GM18508 (cell line): ENCODE results near the gene TUFT1.
"Not testable (repeated sequence)": the region's sequence is repeated elsewhere in the genome, so short reads cannot be mapped to it uniquely, and the experiment has no call there.

Source experiments
- ATAC-seq: cut with Tn5 transposase; IDR thresholded peaks from one replicate; pipeline ENCODE4 v1.9.1; 2021; ENCODE audit warnings: moderate number of reproducible peaks; ENCODE audit not compliant: insufficient read depth, unreplicated experiment

The TUFT1 gene

DNA sequence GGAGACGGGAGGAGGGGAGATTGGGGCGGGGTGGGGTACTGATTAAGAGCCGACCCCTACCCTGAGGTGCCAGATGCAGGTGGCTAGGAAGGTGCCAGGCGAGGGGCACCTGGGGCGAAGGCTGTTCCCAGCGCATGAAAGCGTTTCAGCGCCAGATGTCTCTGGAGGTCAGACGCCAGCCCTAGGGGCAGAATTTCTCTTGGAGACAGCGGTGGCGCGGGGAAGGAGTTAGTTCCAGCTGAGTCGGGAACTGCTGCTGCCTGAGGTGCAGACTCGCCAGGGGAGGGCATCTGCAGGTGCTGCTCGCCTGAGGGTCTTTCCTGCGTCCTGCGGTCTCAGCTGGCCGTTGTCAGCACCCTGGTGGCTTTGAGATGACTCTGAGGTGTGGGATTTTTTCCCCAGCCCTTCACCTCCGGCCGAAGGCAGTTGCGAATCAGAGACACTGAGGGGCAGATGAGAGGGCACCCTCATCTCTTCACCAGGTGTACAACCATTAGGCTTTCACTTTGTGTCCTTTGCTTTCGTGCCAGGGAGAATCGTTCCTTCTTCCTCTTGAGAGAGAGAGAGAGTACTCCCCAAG lies 28.4 kb upstream of the TUFT1 start:
- no peak for ATAC-seq

DNA sequence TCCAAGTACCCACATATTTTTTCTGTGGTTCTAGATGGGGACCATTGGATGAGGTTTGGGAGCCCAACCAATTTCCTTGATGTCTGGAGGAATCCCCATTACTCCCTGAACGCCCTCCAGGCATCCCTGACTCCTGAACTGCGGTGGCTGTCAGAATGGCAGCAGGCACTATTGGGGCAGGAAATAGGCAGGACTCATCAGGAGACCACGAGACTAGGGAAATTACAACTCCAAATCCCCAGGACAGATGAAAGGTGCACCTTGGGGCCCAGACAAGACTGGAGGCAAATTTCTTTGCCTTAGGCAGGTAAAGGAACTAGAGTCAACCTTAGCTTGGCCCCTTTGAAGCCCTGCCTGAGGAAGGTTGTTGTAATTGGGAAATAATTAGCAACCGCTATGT lies 27.8 kb upstream of the TUFT1 start:
- no peak for ATAC-seq

DNA sequence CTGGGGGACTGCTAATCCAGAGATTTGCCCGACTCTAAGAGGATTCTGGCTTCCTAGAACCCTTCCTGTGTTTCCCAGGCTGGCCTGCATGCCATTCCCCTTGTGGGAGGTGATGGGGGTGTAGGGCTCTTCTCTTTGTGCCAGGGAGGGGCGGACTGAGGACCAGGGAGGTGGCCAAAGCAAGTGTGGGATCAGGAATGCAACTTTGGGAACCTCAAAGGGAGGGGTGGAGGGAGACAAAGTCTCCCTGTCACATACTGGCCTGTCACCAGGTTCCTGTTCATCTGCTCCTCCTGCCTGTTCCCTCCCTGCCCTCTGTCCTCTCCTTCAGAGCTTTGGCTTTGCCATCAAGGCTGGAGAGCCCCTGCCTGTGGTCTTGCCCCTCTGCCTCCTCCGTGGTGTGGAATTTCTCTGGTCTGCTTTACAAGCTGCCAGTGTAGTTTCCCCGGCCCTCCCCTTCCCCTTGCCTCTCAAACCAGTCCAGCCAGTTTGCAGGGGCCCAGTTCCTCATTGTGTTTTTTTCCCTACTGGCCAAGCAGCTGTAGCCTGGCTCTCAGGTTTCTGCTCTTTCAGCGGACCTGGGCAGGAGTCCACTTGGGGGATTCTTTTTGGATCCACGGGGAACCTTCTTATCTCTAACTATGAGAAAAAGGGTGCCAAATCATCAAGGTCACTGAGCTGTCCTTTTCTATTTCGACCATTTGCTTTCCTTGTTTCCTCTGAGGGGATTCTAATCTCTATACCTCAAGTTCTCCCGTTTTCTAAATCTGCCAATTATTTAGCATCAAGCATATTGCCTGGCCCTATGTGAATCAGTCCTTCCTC lies 27.1 kb upstream of the TUFT1 start:
- ATAC-seq = no peak

DNA sequence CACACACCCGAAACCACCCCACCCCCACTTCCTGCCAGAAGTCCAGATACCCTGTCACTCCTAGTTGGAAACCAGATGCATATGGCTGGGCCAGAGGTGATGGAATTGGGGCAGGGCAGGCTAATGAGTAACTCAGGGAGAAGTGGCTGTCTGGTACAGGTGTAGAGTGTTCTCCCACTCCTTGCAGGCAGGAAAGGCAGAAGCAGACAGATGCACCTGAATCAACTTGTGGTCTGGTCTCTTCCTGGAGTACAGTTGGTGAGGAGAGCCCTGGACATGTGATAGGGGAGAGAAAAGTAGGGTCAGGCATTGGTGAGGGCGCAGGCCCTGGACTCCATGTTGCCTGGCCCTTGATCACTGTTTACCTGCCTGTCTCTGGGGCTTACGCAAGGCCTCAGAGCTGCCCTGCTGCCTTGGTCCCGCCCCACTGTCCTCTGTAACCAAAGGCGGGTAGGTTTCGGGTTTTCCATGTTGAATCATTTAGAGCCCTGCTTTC lies 26.4 kb upstream of the TUFT1 start:
- ATAC-seq = no peak

DNA sequence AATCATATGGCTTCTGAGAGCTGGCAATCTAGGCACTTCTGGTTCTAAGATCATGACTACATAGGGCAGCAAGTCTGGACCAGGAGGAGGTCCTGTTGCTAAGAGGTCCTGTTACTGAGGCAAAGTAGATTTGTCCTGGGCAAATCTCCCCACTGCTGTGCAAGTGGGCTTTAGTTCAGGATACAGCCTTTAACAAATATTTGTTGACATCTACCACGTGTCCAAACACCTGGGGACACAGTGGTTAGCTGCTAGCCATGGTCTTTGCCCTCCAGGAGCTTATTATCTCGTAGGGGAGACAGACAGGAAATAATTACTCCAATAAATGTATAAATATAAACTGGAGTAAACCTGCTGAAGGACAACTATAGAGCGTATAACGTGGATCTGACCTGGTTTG lies 25.7 kb upstream of the TUFT1 start:
- no peak for ATAC-seq

DNA sequence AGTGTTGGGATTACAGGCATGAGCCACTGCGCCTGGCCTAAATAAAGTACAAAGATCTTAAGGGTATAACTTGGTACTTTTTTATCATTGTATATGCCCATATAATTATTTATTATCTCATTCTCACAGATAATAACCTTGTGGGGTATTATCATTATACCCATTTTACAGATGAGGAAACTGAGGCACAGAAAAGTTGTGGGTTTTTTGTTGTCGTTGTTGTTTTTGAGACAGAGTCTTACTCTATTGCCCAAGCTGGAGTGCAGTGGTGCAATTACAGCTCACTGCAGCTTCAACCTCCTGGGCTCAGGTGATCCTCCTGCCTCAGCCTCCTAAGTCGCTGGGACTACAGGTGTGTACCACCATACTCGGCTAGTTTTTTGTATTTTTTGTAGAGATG lies 24.8 kb upstream of the TUFT1 start:
- no peak for ATAC-seq

DNA sequence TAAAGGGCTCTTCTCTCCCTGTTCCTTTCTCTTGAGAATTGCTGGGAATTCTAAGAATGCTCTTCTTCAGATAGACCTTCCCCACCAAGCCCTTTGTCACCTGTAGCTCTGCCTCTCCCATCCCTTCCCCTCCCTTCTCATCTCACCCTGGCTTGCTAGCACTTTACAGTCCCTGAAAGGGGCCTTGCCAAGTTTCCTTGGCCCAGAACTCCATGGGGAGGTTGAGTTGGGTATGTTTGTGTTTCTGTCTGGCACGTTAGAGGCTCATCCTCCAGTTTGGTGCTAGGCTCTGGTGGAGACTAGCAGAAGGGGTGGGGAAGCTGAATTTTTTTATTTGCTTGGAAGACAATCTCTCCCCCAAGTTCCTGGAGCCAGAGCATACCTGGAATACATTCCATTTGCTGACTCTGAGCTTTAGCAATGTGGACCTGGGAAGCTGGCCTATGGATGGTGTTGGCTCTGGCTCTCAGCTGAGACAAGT lies 24.0 kb upstream of the TUFT1 start:
- ATAC-seq = no peak

DNA sequence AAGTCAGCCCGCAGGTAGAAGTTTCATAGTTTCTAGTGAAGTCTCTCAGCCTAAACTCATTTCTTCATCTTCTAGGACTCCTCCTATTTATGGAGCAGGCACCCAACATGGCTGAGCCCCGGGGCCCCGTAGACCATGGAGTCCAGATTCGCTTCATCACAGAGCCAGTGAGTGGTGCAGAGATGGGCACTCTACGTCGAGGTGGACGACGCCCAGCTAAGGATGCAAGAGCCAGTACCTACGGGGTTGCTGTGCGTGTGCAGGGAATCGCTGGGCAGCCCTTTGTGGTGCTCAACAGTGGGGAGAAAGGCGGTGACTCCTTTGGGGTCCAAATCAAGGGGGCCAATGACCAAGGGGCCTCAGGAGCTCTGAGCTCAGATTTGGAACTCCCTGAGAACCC lies 21.7 kb upstream of the TUFT1 start:
- ATAC-seq = no peak

DNA sequence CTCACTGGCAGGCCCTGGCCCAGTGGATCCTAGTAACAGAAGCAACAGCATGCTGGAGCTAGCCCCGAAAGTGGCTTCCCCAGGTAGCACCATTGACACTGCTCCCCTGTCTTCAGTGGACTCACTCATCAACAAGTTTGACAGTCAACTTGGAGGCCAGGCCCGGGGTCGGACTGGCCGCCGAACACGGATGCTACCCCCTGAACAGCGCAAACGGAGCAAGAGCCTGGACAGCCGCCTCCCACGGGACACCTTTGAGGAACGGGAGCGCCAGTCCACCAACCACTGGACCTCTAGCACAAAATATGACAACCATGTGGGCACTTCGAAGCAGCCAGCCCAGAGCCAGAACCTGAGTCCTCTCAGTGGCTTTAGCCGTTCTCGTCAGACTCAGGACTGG lies 21.2 kb upstream of the TUFT1 start:
- ATAC-seq = no peak

DNA sequence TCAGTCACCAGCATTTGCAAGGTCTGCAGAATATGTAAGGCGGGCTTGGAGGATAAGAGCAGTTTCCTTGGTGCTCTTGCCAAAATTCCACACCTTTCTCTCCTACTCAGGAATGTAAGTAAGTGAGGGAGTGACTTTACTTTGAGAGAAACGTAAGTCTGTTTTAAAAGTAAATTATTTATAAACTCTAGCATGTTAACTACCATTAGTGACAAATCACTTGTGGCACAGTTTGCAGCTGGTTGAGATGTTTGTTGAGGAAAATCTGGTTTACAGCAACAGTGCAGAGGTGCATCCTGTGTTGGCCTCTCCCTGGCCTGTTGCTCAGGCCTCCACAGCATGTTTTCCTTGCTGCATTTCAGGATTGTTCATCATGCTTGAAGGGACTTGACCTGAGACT lies 20.4 kb upstream of the TUFT1 start:
- no peak for ATAC-seq

DNA sequence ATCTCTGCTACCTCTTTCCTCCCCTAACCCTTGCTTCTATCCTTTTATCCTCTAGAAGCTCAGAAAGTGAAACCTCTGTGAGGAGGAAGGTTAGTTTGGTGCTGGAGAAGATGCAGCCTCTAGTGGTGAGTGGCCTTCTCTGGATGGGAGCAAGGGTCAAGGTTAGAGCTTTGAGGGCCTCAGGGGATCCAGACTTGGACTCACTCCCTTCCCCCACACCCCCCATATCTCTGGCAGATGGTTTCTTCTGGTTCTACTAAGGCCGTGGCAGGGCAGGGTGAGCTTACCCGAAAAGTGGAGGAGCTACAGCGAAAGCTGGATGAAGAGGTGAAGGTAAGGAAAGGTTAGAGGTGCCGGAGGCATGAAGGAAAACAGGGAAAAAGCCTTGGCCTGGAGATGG lies 19.8 kb upstream of the TUFT1 start:
- ATAC-seq = no peak

DNA sequence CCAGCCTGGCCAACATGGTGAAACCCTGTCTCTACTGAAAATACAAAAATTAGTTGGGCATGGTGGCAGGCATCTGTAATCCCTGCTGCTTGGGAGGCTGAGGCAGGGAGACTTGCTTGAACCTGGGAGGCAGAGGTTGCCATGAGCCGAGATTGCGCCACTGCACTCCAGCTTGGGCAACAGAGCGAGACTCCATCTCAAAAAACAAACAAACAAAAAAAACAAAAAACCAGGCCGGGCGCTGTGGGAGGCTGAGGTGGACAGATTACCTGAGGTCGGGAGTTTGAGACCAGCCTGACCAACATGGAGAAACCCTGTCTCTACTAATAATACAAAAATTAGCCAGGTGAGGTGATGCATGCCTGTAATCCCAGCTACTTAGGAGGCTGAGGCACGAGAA lies 17.7 kb upstream of the TUFT1 start:
- not testable (repeated sequence) for ATAC-seq

DNA sequence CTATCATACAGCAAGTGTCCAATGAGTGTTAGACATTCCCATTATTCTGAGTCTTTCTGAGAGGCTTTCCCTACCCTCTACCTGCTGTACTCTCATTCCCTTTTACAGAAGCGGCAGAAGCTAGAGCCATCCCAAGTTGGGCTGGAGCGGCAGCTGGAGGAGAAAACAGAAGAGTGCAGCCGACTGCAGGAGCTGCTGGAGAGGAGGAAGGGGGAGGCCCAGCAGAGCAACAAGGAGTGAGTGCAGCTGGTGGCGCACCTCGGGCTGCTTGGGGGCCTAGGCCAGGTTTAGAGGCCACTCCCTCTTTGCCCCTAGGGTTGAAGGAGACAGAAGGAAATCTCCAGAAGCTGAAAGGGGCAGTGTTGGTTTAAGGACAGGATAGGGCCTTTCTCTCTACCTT lies 16.8 kb upstream of the TUFT1 start:
- no peak for ATAC-seq

DNA sequence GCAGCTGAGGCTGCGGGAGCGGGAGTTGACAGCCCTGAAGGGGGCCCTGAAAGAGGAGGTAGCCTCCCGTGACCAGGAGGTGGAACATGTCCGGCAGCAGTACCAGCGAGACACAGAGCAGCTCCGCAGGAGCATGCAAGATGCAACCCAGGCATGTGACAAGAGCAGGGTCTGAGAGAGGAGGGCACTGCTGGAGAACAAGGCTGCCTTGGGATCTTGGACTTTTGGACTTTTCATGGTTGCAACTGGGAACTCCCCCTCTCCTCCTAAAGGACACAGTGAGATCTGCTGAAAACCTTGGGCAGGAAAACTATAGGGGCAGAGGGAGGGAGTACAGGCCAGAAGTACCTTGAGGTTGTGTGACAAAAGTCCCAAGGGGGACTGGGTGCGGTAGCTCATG lies 15.4 kb upstream of the TUFT1 start:
- ATAC-seq = no peak

DNA sequence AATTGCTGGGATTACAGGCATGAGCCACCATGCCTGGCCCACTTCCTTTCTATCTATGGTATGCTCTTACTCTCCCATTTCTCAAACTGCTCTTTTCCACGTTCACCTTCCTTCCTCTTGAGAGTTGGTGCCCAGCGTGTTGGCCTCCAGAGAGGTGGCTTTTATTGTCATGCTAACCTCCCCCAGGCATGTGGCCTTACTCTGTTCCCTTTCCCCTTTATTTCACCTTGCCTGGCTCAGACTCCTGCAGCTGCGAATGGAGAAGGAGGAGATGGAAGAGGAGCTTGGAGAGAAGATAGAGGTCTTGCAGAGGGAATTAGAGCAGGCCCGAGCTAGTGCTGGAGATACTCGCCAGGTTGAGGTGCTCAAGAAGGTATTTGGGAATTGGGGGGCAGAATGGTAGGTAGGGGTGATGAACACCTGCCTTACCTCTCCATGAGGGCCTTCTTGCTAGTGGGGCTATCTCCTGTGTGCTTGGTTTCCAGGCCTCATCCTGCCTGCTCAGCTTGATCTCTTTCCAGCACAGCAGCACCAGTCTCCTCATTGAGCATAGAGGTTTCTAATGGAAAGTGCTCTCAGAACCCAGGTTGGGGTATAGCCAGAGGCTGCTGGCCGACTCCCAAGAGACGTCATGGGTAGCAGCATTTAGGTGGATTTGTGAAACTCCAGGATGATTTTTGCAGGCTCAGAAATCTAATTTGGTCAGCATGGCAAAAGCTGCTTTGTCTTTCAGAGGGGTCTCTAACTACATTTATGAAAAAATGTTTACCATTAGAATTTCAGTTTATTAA lies 13.2 kb upstream of the TUFT1 start:
- ATAC-seq = no peak

DNA sequence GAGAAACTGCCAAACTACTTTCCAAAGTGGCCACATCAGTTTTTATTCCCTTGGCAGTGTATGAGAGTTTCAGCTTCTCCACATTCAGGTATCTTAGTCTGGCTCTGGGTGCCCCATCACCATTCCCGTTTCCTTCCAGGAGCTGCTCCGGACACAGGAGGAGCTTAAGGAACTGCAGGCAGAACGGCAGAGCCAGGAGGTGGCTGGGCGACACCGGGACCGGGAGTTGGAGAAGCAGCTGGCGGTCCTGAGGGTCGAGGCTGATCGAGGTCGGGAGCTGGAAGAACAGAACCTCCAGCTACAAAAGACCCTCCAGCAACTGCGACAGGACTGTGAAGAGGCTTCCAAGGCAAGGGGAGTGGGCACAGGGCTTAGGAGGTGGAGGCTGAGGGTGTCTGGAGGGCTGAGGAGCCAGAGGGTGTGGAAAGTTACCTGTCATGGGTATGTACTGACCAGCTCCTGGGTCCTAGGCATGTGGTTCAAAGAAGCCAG lies 10.9 kb upstream of the TUFT1 start:
- no peak for ATAC-seq

DNA sequence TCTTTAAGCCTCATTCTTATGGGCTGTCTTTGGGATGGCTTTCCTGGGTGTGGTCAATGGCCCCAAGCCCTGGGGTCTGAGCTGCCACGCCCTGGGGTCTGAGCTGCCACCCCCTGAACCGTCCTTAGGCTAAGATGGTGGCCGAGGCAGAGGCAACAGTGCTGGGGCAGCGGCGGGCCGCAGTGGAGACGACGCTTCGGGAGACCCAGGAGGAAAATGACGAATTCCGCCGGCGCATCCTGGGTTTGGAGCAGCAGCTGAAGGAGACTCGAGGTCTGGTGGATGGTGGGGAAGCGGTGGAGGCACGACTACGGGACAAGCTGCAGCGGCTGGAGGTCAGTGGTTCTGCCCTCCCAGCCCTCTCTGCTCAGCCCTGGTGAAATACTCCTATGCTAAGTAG lies 10.3 kb upstream of the TUFT1 start:
- ATAC-seq = no peak

DNA sequence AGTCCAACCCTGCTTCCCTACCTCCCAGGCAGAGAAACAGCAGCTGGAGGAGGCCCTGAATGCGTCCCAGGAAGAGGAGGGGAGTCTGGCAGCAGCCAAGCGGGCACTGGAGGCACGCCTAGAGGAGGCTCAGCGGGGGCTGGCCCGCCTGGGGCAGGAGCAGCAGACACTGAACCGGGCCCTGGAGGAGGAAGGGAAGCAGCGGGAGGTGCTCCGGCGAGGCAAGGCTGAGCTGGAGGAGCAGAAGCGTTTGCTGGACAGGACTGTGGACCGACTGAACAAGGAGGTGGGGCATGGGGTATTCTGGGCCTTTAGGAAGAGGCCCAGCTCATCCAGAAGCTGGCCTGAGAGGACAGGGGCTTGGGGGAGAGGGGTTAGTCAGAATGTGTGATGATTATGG lies 9.6 kb upstream of the TUFT1 start:
- no peak for ATAC-seq

DNA sequence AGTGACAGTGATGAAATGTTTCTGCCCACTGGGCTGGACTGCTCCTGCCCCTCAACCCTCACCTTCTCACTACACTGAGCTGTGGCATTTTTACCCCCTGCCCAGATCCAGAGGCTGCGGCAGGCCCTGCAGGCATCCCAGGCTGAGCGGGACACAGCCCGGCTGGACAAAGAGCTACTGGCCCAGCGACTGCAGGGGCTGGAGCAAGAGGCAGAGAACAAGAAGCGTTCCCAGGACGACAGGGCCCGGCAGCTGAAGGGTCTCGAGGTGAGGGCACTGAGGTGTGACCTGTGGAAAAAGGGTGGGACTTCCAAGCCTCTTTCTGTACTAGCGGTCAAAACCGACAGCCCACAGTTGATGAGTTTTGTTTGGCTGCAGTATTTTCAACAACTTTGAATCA lies 6.2 kb upstream of the TUFT1 start:
- no peak for ATAC-seq

DNA sequence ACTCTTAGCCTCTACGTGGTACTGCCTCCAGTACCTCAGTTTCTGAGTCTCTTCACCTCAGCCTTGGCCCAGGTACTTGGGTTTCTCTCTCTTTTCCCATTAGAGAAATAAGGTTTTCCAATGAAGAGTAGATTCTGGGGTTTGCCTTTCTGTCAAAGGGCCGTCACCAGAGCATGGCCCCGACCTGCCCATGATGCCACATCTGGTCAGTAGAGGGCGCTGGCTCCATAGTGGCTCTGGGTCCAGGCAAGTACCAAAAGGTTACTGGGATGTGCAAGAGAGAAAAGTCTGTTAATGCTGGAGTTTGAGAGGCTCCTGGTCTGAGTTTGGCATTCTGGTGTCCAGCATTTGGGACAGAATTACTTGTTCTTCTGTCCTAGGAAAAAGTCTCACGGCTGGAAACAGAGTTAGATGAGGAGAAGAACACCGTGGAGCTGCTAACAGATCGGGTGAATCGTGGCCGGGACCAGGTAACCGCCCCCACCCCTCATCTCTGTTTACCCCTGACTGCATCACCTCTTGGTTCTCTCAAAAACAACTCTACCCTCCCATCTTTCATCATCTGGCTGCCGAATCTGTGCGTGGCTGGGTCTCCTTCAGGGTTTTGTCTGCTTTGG lies 5.3 kb upstream of the TUFT1 start:
- ATAC-seq = no peak
